H1 (cell line): Measurements from ENCODE around the gene ARHGEF1. TPM values are rescaled to one million over a fixed set of nuclear protein-coding genes. Genes with fewer than 3 reads are reported as not detected.

Experiments
- CTCF ChIA-PET: fragments of 300-600 bp; sonication (Branson Sonifier 250); formaldehyde crosslinking; loops from one replicate; lab custom pipeline; 2021; ENCODE audit not compliant: partially characterized antibody; lab: Charles Lee
- POLR2A ChIA-PET: fragments of 300-600 bp; sonication (Branson Sonifier 250); formaldehyde crosslinking; loops from one replicate; lab custom pipeline; 2021; ENCODE audit warnings: inconsistent platforms; ENCODE audit not compliant: partially characterized antibody; lab: Charles Lee
- DNase-seq, 2 experiments: peaks; one replicate each; pipeline versions ENCODE4 v3.0.0 to v3.0.0-alpha.2; 2010 to 2022; ENCODE audit warnings: low spot score in 2 of 2, low read depth in 1 of 2, mixed read lengths in 1 of 2
- FAIRE-seq: peaks from 2 replicates; lab custom pipeline; 2011; peaks lifted over from hg19 to GRCh38; lab: Jason Lieb, UNC
- H2AFZ ChIP-seq: 2 replicates; pipeline ENCODE4 v1.8.1; 2012; ENCODE audit warnings: low read length, inconsistent platforms
- H2AK5ac ChIP-seq: 2 replicates; pipeline ENCODE4 v1.6.1; 2013; ENCODE audit warnings: low read depth, low read length
- H2BK120ac ChIP-seq: replicated peaks from 2 replicates; pipeline ENCODE3; 2013; ENCODE audit warnings: low read depth, low read length, inconsistent platforms
- H2BK12ac ChIP-seq: 2 replicates; pipeline ENCODE4 v1.6.1; 2013; ENCODE audit warnings: low read depth, low read length
- H2BK15ac ChIP-seq: 2 replicates; pipeline ENCODE4 v1.6.1; 2013; ENCODE audit warnings: low read length
- H2BK20ac ChIP-seq: 2 replicates; pipeline ENCODE4 v1.6.1; 2013; ENCODE audit warnings: low read length
- H2BK5ac ChIP-seq: 2 replicates; pipeline ENCODE4 v1.6.1; 2013; ENCODE audit warnings: low read depth, low read length
- H3K14ac ChIP-seq: 2 replicates; pipeline ENCODE4 v1.6.1; 2013; ENCODE audit warnings: inconsistent platforms; ENCODE audit not compliant: insufficient read length
- H3K18ac ChIP-seq: 2 replicates; pipeline ENCODE4 v1.6.1; 2013; ENCODE audit warnings: low read length; ENCODE audit errors: extremely low read depth
- H3K23ac ChIP-seq: 2 replicates; pipeline ENCODE4 v1.6.1; 2013; ENCODE audit warnings: inconsistent platforms; ENCODE audit not compliant: insufficient read length
- H3K23me2 ChIP-seq: 2 replicates; pipeline ENCODE4 v1.6.1; 2013; ENCODE audit warnings: low read depth, low read length
- H3K27ac ChIP-seq: 2 replicates; pipeline ENCODE4 v1.6.1; 2011; ENCODE audit warnings: low read depth, low read length, inconsistent platforms
- H3K27me3 ChIP-seq, 4 experiments: replicated peaks in 1 of 4; 1 replicate in 1 of 4; 2 replicates in 3 of 4; pipeline versions ENCODE4 v1.6.1 to v1.8.1; 2011 to 2013; ENCODE audit warnings: low read length in 3 of 4, mild to moderate bottlenecking in 3 of 4, inconsistent platforms in 2 of 4, mixed read lengths in 2 of 4, moderate library complexity in 1 of 4; ENCODE audit not compliant: control insufficient read depth in 3 of 4, insufficient read depth in 3 of 4; ENCODE audit errors: extremely low read depth in 1 of 4
- H3K36me3 ChIP-seq, 4 experiments: 2 replicates each; pipeline versions ENCODE4 v1.6.1 to v1.8.1; 2011 to 2013; ENCODE audit warnings: mild to moderate bottlenecking in 4 of 4, low read length in 3 of 4, moderate library complexity in 2 of 4, control low read depth in 1 of 4, inconsistent platforms in 1 of 4; ENCODE audit not compliant: insufficient read depth in 4 of 4, control insufficient read depth in 2 of 4
- H3K4ac ChIP-seq: replicated peaks from 2 replicates; pipeline ENCODE3; 2013; ENCODE audit warnings: low read length, low read depth, mixed read lengths, inconsistent platforms; ENCODE audit not compliant: insufficient read length
- H3K4me1 ChIP-seq, 4 experiments: replicated peaks in 1 of 4; 1 replicate in 1 of 4; 2 replicates in 3 of 4; pipeline versions ENCODE4 v1.6.1 to v1.8.1; 2011 to 2013; ENCODE audit warnings: low read length in 3 of 4, inconsistent platforms in 2 of 4, mixed read lengths in 1 of 4; ENCODE audit not compliant: insufficient read depth in 4 of 4, control insufficient read depth in 3 of 4
- H3K4me2 ChIP-seq, 2 experiments: 2 replicates each; pipeline versions ENCODE4 v1.6.1 to v1.8.1; 2011 to 2013; ENCODE audit warnings: low read depth in 2 of 2, low read length in 2 of 2, control low read depth in 1 of 2, inconsistent platforms in 1 of 2, mild to moderate bottlenecking in 1 of 2; ENCODE audit not compliant: insufficient read depth in 1 of 2
- H3K4me3 ChIP-seq, 4 experiments: fragments of 200-600, 300-600 bp in 1 of 4; sonication (generic), shearing (Covaris generic), sonication (Bioruptor Twin) in 1 of 4; 2 replicates each; pipeline versions ENCODE4 v1.5.1 to v1.8.1; 2011 to 2016; ENCODE audit warnings: low read length in 4 of 4, low read depth in 3 of 4, control low read depth in 2 of 4, inconsistent platforms in 2 of 4, mild to moderate bottlenecking in 2 of 4, mixed read lengths in 1 of 4, moderate library complexity in 1 of 4; ENCODE audit not compliant: insufficient read depth in 2 of 4; ENCODE audit errors: extremely low read depth in 1 of 4
- H3K56ac ChIP-seq: replicated peaks from 2 replicates; pipeline ENCODE3; 2013; ENCODE audit warnings: low read depth, mild to moderate bottlenecking, mixed read lengths, low read length, inconsistent platforms; ENCODE audit not compliant: insufficient read length
- H3K79me1 ChIP-seq: 2 replicates; pipeline ENCODE4 v1.6.1; 2013; ENCODE audit warnings: low read depth, low read length, control low read depth
- H3K79me2 ChIP-seq, 2 experiments: 2 replicates each; pipeline versions ENCODE4 v1.6.1 to v1.8.1; 2012 to 2013; ENCODE audit warnings: low read length in 2 of 2, mild to moderate bottlenecking in 2 of 2, inconsistent platforms in 1 of 2; ENCODE audit not compliant: insufficient read depth in 2 of 2, control insufficient read depth in 1 of 2
- H3K9ac ChIP-seq, 4 experiments: replicated peaks in 1 of 4; 1 replicate in 1 of 4; 2 replicates in 3 of 4; pipeline versions ENCODE4 v1.6.1 to v1.8.1; 2011 to 2013; ENCODE audit warnings: low read depth in 3 of 4, low read length in 3 of 4, control low read depth in 2 of 4, mild to moderate bottlenecking in 2 of 4, moderate library complexity in 2 of 4, inconsistent platforms in 1 of 4; ENCODE audit errors: extremely low read depth in 1 of 4
- H3K9me3 ChIP-seq, 2 experiments: 2 replicates each; pipeline versions ENCODE4 v1.6.1 to v1.8.1; 2012 to 2013; ENCODE audit warnings: mild to moderate bottlenecking in 2 of 2, moderate library complexity in 2 of 2, control low read depth in 1 of 2, inconsistent platforms in 1 of 2, low read depth in 1 of 2, low read length in 1 of 2, mixed read lengths in 1 of 2; ENCODE audit not compliant: insufficient read depth in 2 of 2
- H4K20me1 ChIP-seq, 2 experiments: replicated peaks in 1 of 2; 2 replicates each; pipeline versions ENCODE3 to v1.8.1; 2011 to 2013; ENCODE audit warnings: inconsistent platforms in 2 of 2, low read length in 2 of 2, mild to moderate bottlenecking in 1 of 2; ENCODE audit not compliant: insufficient read depth in 2 of 2, control insufficient read depth in 1 of 2
- H4K5ac ChIP-seq: 2 replicates; pipeline ENCODE4 v1.6.1; 2013; ENCODE audit warnings: low read length, low read depth, mixed read lengths, inconsistent platforms; ENCODE audit not compliant: insufficient read length
- H4K8ac ChIP-seq: 2 replicates; pipeline ENCODE4 v1.8.0; 2013; ENCODE audit warnings: mild to moderate bottlenecking, moderate library complexity, low read length, inconsistent platforms; ENCODE audit not compliant: insufficient read depth; ENCODE audit errors: extremely low read depth
- H4K91ac ChIP-seq: replicated peaks from 2 replicates; pipeline ENCODE3; 2013; ENCODE audit warnings: low read length, mixed read lengths, inconsistent platforms; ENCODE audit not compliant: insufficient read length
- EGR1 ChIP-seq: IDR thresholded peaks from 2 replicates; pipeline ENCODE4 v1.6.1; 2011; ENCODE audit warnings: low read depth, low read length, borderline replicate concordance
- EZH2 ChIP-seq: fragments of 200-600 bp; sonication (generic); IDR thresholded peaks from 2 replicates; pipeline ENCODE4 v1.7.1; 2012; ENCODE audit warnings: low read depth, mild to moderate bottlenecking, moderate library complexity, low read length, inconsistent platforms; ENCODE audit not compliant: severe bottlenecking
- SUZ12 ChIP-seq: fragments of 200-600 bp; sonication (generic); IDR thresholded peaks from 2 replicates; pipeline ENCODE4 v1.6.1; 2012; ENCODE audit warnings: mild to moderate bottlenecking, inconsistent platforms, low read length, moderate library complexity, mixed read lengths
- WGBS, 2 experiments: shearing (Covaris generic) in 1 of 2; methylation state at CpG; one replicate each; pipeline versions ENCODE4 v1.1.6 to v1.1.7; 2013 to 2015; ENCODE audit warnings: low lambda C conversion rate in 2 of 2, mixed read lengths in 2 of 2, inconsistent platforms in 1 of 2, low coverage in 1 of 2, missing lambda C conversion rate in 1 of 2; ENCODE audit not compliant: insufficient replicate concordance in 2 of 2, insufficient coverage in 1 of 2, insufficient read length in 1 of 2; ENCODE audit errors: extremely low coverage in 1 of 2, missing lambda C conversion rate in 1 of 2; 5-methylcytosine and 5-hydroxymethylcytosine counted together
- polyA plus RNA-seq, 7 experiments: library from polyadenylated mRNA; depleted of rRNA in 3 of 7; stranded (reverse) in 5 of 7; unstranded in 2 of 7; fragments of >200 nt in 5 of 7; fragments of 200-250 nt in 2 of 7; gene quantifications; 1 replicate in 5 of 7; 2 replicates in 1 of 7; 4 replicates in 1 of 7; pipeline versions ENCODE4 v1.2.1 to v1.2.3, GENCODE V29; 2011 to 2013; ENCODE audit warnings: missing spikeins in 2 of 7, mixed read lengths in 2 of 7
- total RNA-seq: library from RNA; stranded (reverse); fragmentation: NEBNext Ultra II Directional; extraction: Animal tissue kit (Norgen Biotek cat#: 25700); gene quantifications from 2 replicates; pipeline ENCODE4 v1.2.1, GENCODE V29; 2021

ARHGEF1 gene
- total and polyA plus RNA-seq, 2 of the 8 experiments (the other 6 are each of a cell fraction or from before 2014, with no cell fraction given) = 23.0 to 49.0 TPM

DNA sequence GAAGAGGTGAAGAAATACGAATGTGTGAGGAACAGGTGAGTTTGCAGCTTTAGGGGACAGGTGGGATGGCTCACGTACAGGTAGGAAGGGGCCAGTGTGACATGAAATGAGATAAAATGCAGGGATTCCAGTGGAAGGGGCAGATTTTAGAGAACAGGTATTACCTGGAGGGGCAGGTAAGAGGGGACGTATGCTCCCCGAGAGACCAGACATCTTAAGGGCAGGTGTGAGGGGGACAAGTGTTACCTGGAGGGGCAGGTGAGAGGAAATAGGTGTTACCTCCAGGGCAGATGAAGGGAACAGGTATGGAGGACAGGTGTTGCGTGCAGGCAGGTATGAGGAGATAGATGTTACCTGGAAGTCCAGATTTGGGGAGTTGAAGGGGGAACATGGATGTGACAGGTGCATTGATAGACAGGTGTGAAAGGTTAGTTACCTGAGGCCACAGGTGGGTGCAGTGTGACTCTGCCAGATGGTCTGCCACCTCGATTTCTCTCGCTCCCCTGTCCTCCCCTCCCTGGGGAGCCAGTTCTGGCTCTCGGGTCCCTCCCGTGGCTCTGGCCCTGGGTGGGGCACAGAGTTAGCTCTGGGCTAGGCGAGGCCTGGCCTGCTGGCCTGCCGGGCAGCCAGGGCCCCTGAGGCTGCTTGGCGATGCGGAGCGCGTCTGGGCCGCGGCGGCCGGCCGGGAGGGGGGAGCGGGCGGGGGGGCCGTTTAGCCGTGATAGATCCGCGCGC lies 43.2 kb downstream of the ARHGEF1 start:
- peaks cover 10% of the 10 kb centered on the region for H3K23me2 ChIP-seq
- H2BK12ac ChIP-seq = peak overlapping the region; percentile 84; the same call in 1 of the 2 replicates
- H3K79me2 ChIP-seq = no peaks in the 10 kb centered on the region
- no peak overlapping the region for H3K56ac ChIP-seq
- 0 out of 2 replicates have a peak overlapping the region, but pooled peaks have one; percentile 83 for H2BK15ac ChIP-seq
- H3K18ac ChIP-seq = no peak overlapping the region
- H3K27me3 ChIP-seq = peaks cover 93 to 99% (median 96%) of the 10 kb centered on the region in 4 experiments
- peaks cover 6 to 18% (median 13%) of the 10 kb centered on the region in 4 experiments for H3K4me1 ChIP-seq
- ChIA-PET CTCF (interaction anchor here (1.0 kb wide), 1 partner anchor 15 kb away, joined by 3 read pairs; no protein-coding TSS in a partner anchor), POLR2A (interaction anchor here (0.7 to 9.6 kb wide), 4 partner anchors 16 to 54 kb away, joined by 3 to 71 read pairs (median 4); no protein-coding TSS in a partner anchor)
- peak overlapping the region; percentile 66; the same call in 1 of the 2 replicates for H4K8ac ChIP-seq
- no peaks in the 10 kb centered on the region for H3K9me3 ChIP-seq
- no peaks in the 10 kb centered on the region for H3K36me3 ChIP-seq
- peaks cover 10 to 28% of the 10 kb centered on the region in 2 experiments for H4K20me1 ChIP-seq
- no peak overlapping the region for H2AFZ ChIP-seq
- H2BK120ac ChIP-seq = no peak overlapping the region
- WGBS, 2 experiments = 45% methylated on average over 8 of the region's 27 CpGs; no CpG with 5 or more reads in 1 of the 2 experiments
- no peak overlapping the region for H2BK5ac ChIP-seq
- H2AK5ac ChIP-seq = peak overlapping the region; percentile 46; the same call in 1 of the 2 replicates
- H4K5ac ChIP-seq = no peak overlapping the region
- FAIRE-seq = no peak
- no peak overlapping the region for H3K23ac ChIP-seq
- H3K4ac ChIP-seq = no peak overlapping the region
- H3K27ac ChIP-seq = no peak overlapping the region
- DNase-seq = no peak
- peak overlapping the region; percentile 97; the same call in 1 of the 2 replicates for H2BK20ac ChIP-seq
- H3K14ac ChIP-seq = no peak overlapping the region
- no peak overlapping the region for H3K4me2 ChIP-seq
- H4K91ac ChIP-seq = no peak overlapping the region
- peak overlapping the region in 1 of 4 experiments; percentile 8; a peak in 1 of 7 replicates for H3K9ac ChIP-seq
- TF ChIP-seq SUZ12 (peak; percentile 39), EGR1 (no peak), EZH2 (peak; percentile 33)
- no peak overlapping the region for H3K4me3 ChIP-seq
- H3K79me1 ChIP-seq = no peaks in the 10 kb centered on the region
